A549 (cell line): ENCODE measurements around the gene RPL13A. TPM values are rescaled to one million over a fixed set of nuclear protein-coding genes. Genes with fewer than 3 reads are reported as not detected.

ENCODE experiments used
- ATAC-seq, 2 experiments: fragments of 200-7000 bp in 1 of 2; fragments of >200 bp in 1 of 2; cut with Nextera tagmentation in 1 of 2; cut with Tn5 transposase in 1 of 2; 3 replicates each; pipeline versions ENCODE4 v1.8.0 to v1.9.1; 2018 to 2020; ENCODE audit warnings: mild to moderate bottlenecking in 1 of 2, moderate library complexity in 1 of 2
- CTCF ChIA-PET: fragments of 300-600 bp; sonication (Branson Sonifier 250); formaldehyde crosslinking; extraction: SDS; loops from one replicate; lab custom pipeline; 2021; ENCODE audit warnings: antibody characterized with exemption, inconsistent platforms; lab: Yijun Ruan, JAX
- POLR2A ChIA-PET: fragments of 350-600 bp; formaldehyde crosslinking; extraction: SDS; loops from one replicate; lab custom pipeline; 2021; ENCODE audit warnings: antibody characterized with exemption, inconsistent platforms; lab: Yijun Ruan, JAX
- DNase-seq, 2 experiments: peaks; one replicate each; pipeline versions ENCODE4 v3.0.0 to v3.0.0-alpha.2; 2011 to 2016; ENCODE audit warnings: low read depth in 1 of 2, low spot score in 1 of 2
- FAIRE-seq: peaks from 2 replicates; lab custom pipeline; 2011; peaks lifted over from hg19 to GRCh38; lab: Jason Lieb, UNC
- H3K27ac ChIP-seq, 2 experiments: fragments of >200 bp; sonication (Bioruptor Twin); formaldehyde crosslinking; 3 replicates each; pipeline ENCODE4 v1.5.1; 2016 to 2017
- H3K4me1 ChIP-seq: fragments of >200 bp; sonication (Bioruptor Twin); formaldehyde crosslinking; 3 replicates; pipeline ENCODE4 v1.6.1; 2016
- H3K4me2 ChIP-seq: fragments of >200 bp; sonication (Bioruptor Twin); formaldehyde crosslinking; 3 replicates; pipeline ENCODE4 v1.6.1; 2016
- H3K4me3 ChIP-seq: fragments of >200 bp; sonication (Bioruptor Twin); formaldehyde crosslinking; 3 replicates; pipeline ENCODE4 v1.5.1; 2016
- H3K9me3 ChIP-seq: fragments of >200 bp; sonication (Bioruptor Twin); formaldehyde crosslinking; 3 replicates; pipeline ENCODE4 v1.6.1; 2016
- ATOH8 ChIP-seq: fragments of 250-450 bp; sonication (Bioruptor Pico); IDR thresholded peaks from 2 replicates; pipeline ENCODE4 v1.5.0; 2020; ENCODE audit warnings: low read depth, mild to moderate bottlenecking, moderate library complexity
- BCL3 ChIP-seq: fragments of >200 bp; sonication (Bioruptor Twin); formaldehyde crosslinking; IDR thresholded peaks from 3 replicates; pipeline ENCODE4 v1.6.1; 2016
- EHMT2 ChIP-seq: fragments of 200-600 bp; sonication (generic); IDR thresholded peaks from 2 replicates; pipeline ENCODE4 v1.6.1; 2016; ENCODE audit warnings: antibody characterized with exemption, low read depth, mild to moderate bottlenecking, moderate library complexity
- HES2 ChIP-seq: fragments of >200 bp; sonication (Bioruptor Twin); formaldehyde crosslinking; IDR thresholded peaks from 2 replicates; pipeline ENCODE4 v1.6.1; 2016
- HMGXB4 ChIP-seq: fragments of 250-450 bp; sonication (Bioruptor Pico); IDR thresholded peaks from 2 replicates; pipeline ENCODE4 v1.5.0; 2021; ENCODE audit warnings: mild to moderate bottlenecking, moderate library complexity, borderline replicate concordance
- HOXB13 ChIP-seq: fragments of 250-450 bp; sonication (Bioruptor Pico); IDR thresholded peaks from 2 replicates; pipeline ENCODE4 v1.5.0; 2020; ENCODE audit warnings: low read depth, mild to moderate bottlenecking, moderate library complexity
- JUN ChIP-seq, 2 experiments: fragments of >200 bp; sonication (Bioruptor Twin); formaldehyde crosslinking; IDR thresholded peaks; 2 replicates in 1 of 2; 3 replicates in 1 of 2; pipeline ENCODE4 v1.6.1; 2016 to 2017
- MAX ChIP-seq: IDR thresholded peaks from 2 replicates; pipeline ENCODE4 v1.6.1; 2012
- NPAS2 ChIP-seq: fragments of 250-450 bp; sonication (Bioruptor Pico); IDR thresholded peaks from 2 replicates; pipeline ENCODE4 v1.8.0; 2022; ENCODE audit warnings: mild to moderate bottlenecking, moderate library complexity, borderline replicate concordance
- NR3C1 ChIP-seq: fragments of >200 bp; sonication (Bioruptor Twin); formaldehyde crosslinking; IDR thresholded peaks from 3 replicates; pipeline ENCODE4 v1.6.1; 2017
- PBX3 ChIP-seq: IDR thresholded peaks from 2 replicates; pipeline ENCODE4 v1.6.1; 2012
- PHF8 ChIP-seq: fragments of 200-600 bp; sonication (generic); IDR thresholded peaks from 2 replicates; pipeline ENCODE4 v1.6.1; 2016; ENCODE audit warnings: low read depth, mild to moderate bottlenecking, antibody characterized with exemption, moderate library complexity, borderline replicate concordance
- POLR2A ChIP-seq: IDR thresholded peaks from 2 replicates; pipeline ENCODE4 v1.6.1; 2012; ENCODE audit warnings: mild to moderate bottlenecking, low read length
- POLR2AphosphoS2 ChIP-seq: conservative IDR thresholded peaks from 2 replicates; pipeline ENCODE4 v1.6.1; 2012; ENCODE audit warnings: low read length, improper control_type of control experiment, inconsistent platforms
- REST ChIP-seq: fragments of 200-600 bp; sonication (generic); IDR thresholded peaks from 2 replicates; pipeline ENCODE4 v1.6.1; 2016; ENCODE audit warnings: antibody characterized with exemption, mild to moderate bottlenecking, moderate library complexity
- SMC3 ChIP-seq: fragments of >200 bp; sonication (Bioruptor Twin); formaldehyde crosslinking; IDR thresholded peaks from 3 replicates; pipeline ENCODE4 v1.6.1; 2018; ENCODE audit warnings: inconsistent platforms
- SREBF2 ChIP-seq: fragments of 450-650 bp; IDR thresholded peaks from 2 replicates; pipeline ENCODE4 v1.6.1; 2014; ENCODE audit warnings: mild to moderate bottlenecking, moderate library complexity
- ZFP36 ChIP-seq: fragments of 450-650 bp; IDR thresholded peaks from 2 replicates; pipeline ENCODE4 v1.6.1; 2014; ENCODE audit warnings: borderline replicate concordance; ENCODE audit not compliant: partially characterized antibody
- ZSCAN20 ChIP-seq: fragments of 250-450 bp; sonication (Bioruptor Pico); IDR thresholded peaks from 2 replicates; pipeline ENCODE4 v1.8.0; 2022; ENCODE audit warnings: mild to moderate bottlenecking, moderate library complexity
- WGBS: methylation state at CpG from one replicate; pipeline ENCODE4 v1.1.6; 2017; ENCODE audit errors: missing lambda C conversion rate; 5-methylcytosine and 5-hydroxymethylcytosine counted together
- polyA plus RNA-seq, 4 experiments: library from polyadenylated mRNA; depleted of rRNA in 3 of 4; stranded (reverse); fragments of >200 nt; fragmentation: RNase III in 1 of 4; extraction: RNeasy Plus Mini Kit Qiagen cat#74134 plus additional on column Dnase treatment in 1 of 4; gene quantifications; 2 replicates in 3 of 4; 3 replicates in 1 of 4; pipeline ENCODE4 v1.2.3, GENCODE V29; 2011 to 2017

Gene RPL13A
- polyA plus RNA-seq, 2 of the 4 experiments (the other 2 are of a cell fraction): 3,595 to 5,410 TPM

GRCh38 chr19:49507803-49508494 is 20.5 kb downstream of the RPL13A start:
- ATAC-seq: no peak
- TF ChIP-seq MAX: no peak
- TF ChIP-seq ATOH8 (CRISPR knock-in tag): no peak
- no peak for TF ChIP-seq NR3C1
- TF ChIP-seq SMC3: no peak
- TF ChIP-seq ZSCAN20 (CRISPR knock-in tag): no peak
- TF ChIP-seq JUN (IDR thresholded peaks at IDR 0.05): no peak
- TF ChIP-seq HES2: no peak
- no peak for TF ChIP-seq EHMT2
- no peak for TF ChIP-seq HMGXB4
- no peak for TF ChIP-seq ZFP36
- no peak for TF ChIP-seq POLR2A
- TF ChIP-seq PHF8: no peak
- TF ChIP-seq BCL3: no peak
- TF ChIP-seq PBX3: no peak
- no peak for TF ChIP-seq NPAS2 (CRISPR knock-in tag)
- TF ChIP-seq SREBF2: no peak
- no peak for TF ChIP-seq HOXB13
- no peak for TF ChIP-seq REST
- no peak for TF ChIP-seq POLR2AphosphoS2
- H3K27ac ChIP-seq: no peak overlapping the region
- POLR2A ChIA-PET: interaction anchor here (0.6 kb wide), 1 partner anchor 42 kb away, joined by 7 read pairs; no protein-coding TSS in a partner anchor
- CTCF ChIA-PET: interaction anchor here (0.6 to 10.4 kb wide), 7 partner anchors 10 to 163 kb away, joined by 3 to 201 read pairs (median 4); no protein-coding TSS in a partner anchor
- no peak overlapping the region for H3K4me3 ChIP-seq
- no peak for DNase-seq
- no peak for FAIRE-seq
- 80% methylated on average over 12 of the region's 12 CpGs for WGBS
- H3K4me2 ChIP-seq: no peak overlapping the region
- H3K4me1 ChIP-seq: peaks cover 9% of the 10 kb centered on the region
- H3K9me3 ChIP-seq: no peaks in the 10 kb centered on the region
